ENCODE measurements around the gene MAMDC2. TPM values are rescaled to one million over a fixed set of nuclear protein-coding genes. Genes with fewer than 3 reads are reported as not detected.

The MAMDC2 gene
- total and polyA plus RNA-seq, 2 donors (not counting 1 experiment from before 2014, with no cell fraction given), result not detected

DNA sequence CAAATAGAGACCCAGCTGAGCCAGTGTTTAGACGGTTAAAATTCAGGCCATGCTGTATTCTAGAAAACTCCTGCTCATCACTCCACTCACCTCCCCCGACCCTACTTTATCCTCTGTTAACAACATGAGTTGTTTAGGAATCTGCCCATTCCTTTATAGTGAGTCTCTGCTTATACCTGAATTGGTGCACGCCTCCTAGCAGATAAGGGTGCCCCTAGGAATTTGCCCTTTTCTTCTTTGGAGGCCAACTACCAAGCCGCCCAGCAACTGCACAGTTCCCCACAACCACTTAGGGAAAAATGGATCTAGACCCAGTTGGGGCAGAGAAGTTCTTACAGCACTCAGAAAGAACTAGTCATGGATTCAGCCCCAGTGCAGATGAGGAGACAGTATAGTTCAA, 102.3 kb downstream of the MAMDC2 start:
- ChIA-PET CTCF (no interaction called here), POLR2A (no interaction called here)
- Histone ChIP-seq H3K27me3 (replicated peaks in 1 of 4; ENCODE audit: control extremely low read depth in 1 of 4, control insufficient read depth in 3 of 4, insufficient read depth in 4 of 4, low read length in 3 of 4) (no peaks in the 10 kb centered on the region), H3K4me3 (ENCODE audit: control extremely low read depth in 1 of 5, extremely low read depth in 1 of 5, insufficient read depth in 1 of 5, low read depth in 2 of 5, low read length in 4 of 5) (no peak overlapping the region), H3K4me1 (ENCODE audit: control insufficient read depth in 2 of 2, insufficient read depth in 2 of 2, low read length in 2 of 2) (no peaks in the 10 kb centered on the region), H3K4me2 (replicated peaks; ENCODE audit: low read depth, low read length, poor library complexity, severe bottlenecking) (no peak overlapping the region), H3K9ac (ENCODE audit: low read length) (no peak overlapping the region), H3K79me2 (ENCODE audit: control insufficient read depth, insufficient read depth, low read length) (no peaks in the 10 kb centered on the region), H4K20me1 (ENCODE audit: control insufficient read depth, insufficient read depth, low read length, poor library complexity, severe bottlenecking) (no peaks in the 10 kb centered on the region), H3K9me3 (ENCODE audit: control extremely low read depth in 1 of 3, control insufficient read depth in 2 of 3, insufficient read depth in 1 of 3, low read length in 2 of 3) (no peaks in the 10 kb centered on the region), H3K36me3 (replicated peaks in 1 of 2; ENCODE audit: control extremely low read depth in 1 of 2, control insufficient read depth in 1 of 2, extremely low read depth in 1 of 2, insufficient read depth in 2 of 2, low read length in 1 of 2) (no peaks in the 10 kb centered on the region), H2AFZ (ENCODE audit: insufficient read depth, low read depth, low read length, poor library complexity, severe bottlenecking) (no peak overlapping the region), H3K27ac (ENCODE audit: low read length in 2 of 2) (no peak overlapping the region)
- no peak for TF ChIP-seq EZH2 (IDR thresholded peaks at IDR 0.05; ENCODE audit: borderline replicate concordance, insufficient read depth, low read depth, low read length, poor library complexity, severe bottlenecking)
- TF ChIP-seq, protein P1, sequence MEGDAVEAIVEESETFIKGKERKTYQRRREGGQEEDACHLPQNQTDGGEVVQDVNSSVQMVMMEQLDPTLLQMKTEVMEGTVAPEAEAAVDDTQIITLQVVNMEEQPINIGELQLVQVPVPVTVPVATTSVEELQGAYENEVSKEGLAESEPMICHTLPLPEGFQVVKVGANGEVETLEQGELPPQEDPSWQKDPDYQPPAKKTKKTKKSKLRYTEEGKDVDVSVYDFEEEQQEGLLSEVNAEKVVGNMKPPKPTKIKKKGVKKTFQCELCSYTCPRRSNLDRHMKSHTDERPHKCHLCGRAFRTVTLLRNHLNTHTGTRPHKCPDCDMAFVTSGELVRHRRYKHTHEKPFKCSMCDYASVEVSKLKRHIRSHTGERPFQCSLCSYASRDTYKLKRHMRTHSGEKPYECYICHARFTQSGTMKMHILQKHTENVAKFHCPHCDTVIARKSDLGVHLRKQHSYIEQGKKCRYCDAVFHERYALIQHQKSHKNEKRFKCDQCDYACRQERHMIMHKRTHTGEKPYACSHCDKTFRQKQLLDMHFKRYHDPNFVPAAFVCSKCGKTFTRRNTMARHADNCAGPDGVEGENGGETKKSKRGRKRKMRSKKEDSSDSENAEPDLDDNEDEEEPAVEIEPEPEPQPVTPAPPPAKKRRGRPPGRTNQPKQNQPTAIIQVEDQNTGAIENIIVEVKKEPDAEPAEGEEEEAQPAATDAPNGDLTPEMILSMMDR (IDR thresholded peaks at IDR 0.05), result no peak
- H3K27ac Mint-ChIP-seq, result no peak overlapping the region
- H3K27me3 Mint-ChIP-seq, result peaks cover 26% of the 10 kb centered on the region
- ATAC-seq (ENCODE audit: low read depth) (no peak), DNase-seq (no peak)
- no peak overlapping the region for H3K4me3 Mint-ChIP-seq
- H3K9me3 Mint-ChIP-seq (ENCODE audit: insufficient read depth), result no peaks in the 10 kb centered on the region
- H3K4me1 Mint-ChIP-seq, result no peaks in the 10 kb centered on the region
- WGBS (ENCODE audit: insufficient coverage), result 96% methylated on average over 2 of the region's 4 CpGs
- intact Hi-C loops (cut with micrococcal nuclease), result no loop called here

DNA sequence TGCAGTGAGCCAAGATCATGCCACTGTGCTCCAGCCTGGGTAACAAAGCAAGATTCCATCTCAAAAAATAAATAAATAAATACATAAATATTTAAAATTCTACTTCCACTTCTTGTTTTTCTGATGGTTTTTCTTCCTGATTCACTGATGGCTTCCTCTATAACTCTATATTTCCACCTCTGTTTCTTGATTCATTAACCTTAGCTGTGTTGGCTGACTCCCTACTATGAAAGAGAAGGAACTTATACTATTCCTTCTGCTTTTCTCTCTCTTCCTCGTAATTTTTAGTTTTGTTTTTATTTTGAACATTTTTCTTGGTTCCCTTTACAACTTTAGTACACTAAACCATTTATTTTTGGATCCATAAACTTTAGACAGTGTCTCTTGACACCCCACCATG, 103.5 kb downstream of the MAMDC2 start:
- H3K79me2 ChIP-seq (ENCODE audit: control insufficient read depth, insufficient read depth, low read length), result no peaks in the 10 kb centered on the region
- no CpG with 5 or more reads among the region's 1 CpG for WGBS (ENCODE audit: insufficient coverage)
- H3K4me3 ChIP-seq (ENCODE audit: control extremely low read depth in 1 of 5, extremely low read depth in 1 of 5, insufficient read depth in 1 of 5, low read depth in 2 of 5, low read length in 4 of 5), result no peak overlapping the region
- Mint-ChIP-seq H3K4me3 (no peak overlapping the region), H3K9me3 (ENCODE audit: insufficient read depth) (no peaks in the 10 kb centered on the region), H3K27me3 (peaks cover 29% of the 10 kb centered on the region), H3K27ac (no peak overlapping the region), H3K4me1 (no peaks in the 10 kb centered on the region)
- ChIA-PET CTCF (no interaction called here), POLR2A (no interaction called here)
- no peak overlapping the region for H3K9ac ChIP-seq (ENCODE audit: low read length)
- no peak overlapping the region for H2AFZ ChIP-seq (ENCODE audit: insufficient read depth, low read depth, low read length, poor library complexity, severe bottlenecking)
- no peaks in the 10 kb centered on the region for H3K9me3 ChIP-seq (ENCODE audit: control extremely low read depth in 1 of 3, control insufficient read depth in 2 of 3, insufficient read depth in 1 of 3, low read length in 2 of 3)
- no peak overlapping the region for H3K4me2 ChIP-seq (replicated peaks; ENCODE audit: low read depth, low read length, poor library complexity, severe bottlenecking)
- no peak for DNase-seq
- no peaks in the 10 kb centered on the region for H3K4me1 ChIP-seq (ENCODE audit: control insufficient read depth in 2 of 2, insufficient read depth in 2 of 2, low read length in 2 of 2)
- no peak for ATAC-seq (ENCODE audit: low read depth)
- no peak overlapping the region for H3K27ac ChIP-seq (ENCODE audit: low read length in 2 of 2)
- TF ChIP-seq, protein P1 (IDR thresholded peaks at IDR 0.05), result no peak
- no peak for TF ChIP-seq EZH2 (IDR thresholded peaks at IDR 0.05; ENCODE audit: borderline replicate concordance, insufficient read depth, low read depth, low read length, poor library complexity, severe bottlenecking)
- H3K36me3 ChIP-seq (replicated peaks in 1 of 2; ENCODE audit: control extremely low read depth in 1 of 2, control insufficient read depth in 1 of 2, extremely low read depth in 1 of 2, insufficient read depth in 2 of 2, low read length in 1 of 2), result no peaks in the 10 kb centered on the region
- no peaks in the 10 kb centered on the region for H4K20me1 ChIP-seq (ENCODE audit: control insufficient read depth, insufficient read depth, low read length, poor library complexity, severe bottlenecking)
- no peaks in the 10 kb centered on the region for H3K27me3 ChIP-seq (replicated peaks in 1 of 4; ENCODE audit: control extremely low read depth in 1 of 4, control insufficient read depth in 3 of 4, insufficient read depth in 4 of 4, low read length in 3 of 4)
- intact Hi-C loops (cut with micrococcal nuclease), result no loop called here

Measured in B cell (primary cell).